Ishikawa (cell line): ENCODE data around the gene CIPC.

Source experiments
- CEBPB ChIP-seq: IDR thresholded peaks from 2 replicates; pipeline ENCODE4 v1.6.1; 2012
- CREB1 ChIP-seq: IDR thresholded peaks from 2 replicates; pipeline ENCODE4 v1.6.1; 2012; ENCODE audit warnings: low read depth
- EGR1 ChIP-seq: IDR thresholded peaks from 2 replicates; pipeline ENCODE4 v1.6.1; 2012
- EP300 ChIP-seq: IDR thresholded peaks from 2 replicates; pipeline ENCODE4 v1.6.1; 2012; ENCODE audit warnings: borderline replicate concordance
- FOXM1 ChIP-seq: IDR thresholded peaks from 2 replicates; pipeline ENCODE4 v1.6.1; 2012; ENCODE audit warnings: low read depth, borderline replicate concordance
- MAX ChIP-seq: IDR thresholded peaks from 2 replicates; pipeline ENCODE4 v1.6.1; 2012
- RAD21 ChIP-seq: IDR thresholded peaks from 2 replicates; pipeline ENCODE4 v1.6.1; 2012; ENCODE audit warnings: low read depth
- REST ChIP-seq: IDR thresholded peaks from 2 replicates; pipeline ENCODE4 v1.6.1; 2012; ENCODE audit warnings: low read depth, mild to moderate bottlenecking
- TAF1 ChIP-seq: IDR thresholded peaks from 2 replicates; pipeline ENCODE4 v1.6.1; 2012; ENCODE audit warnings: low read depth, mild to moderate bottlenecking
- TCF12 ChIP-seq: IDR thresholded peaks from 2 replicates; pipeline ENCODE4 v1.6.1; 2012; ENCODE audit warnings: low read depth
- TEAD4 ChIP-seq: IDR thresholded peaks from 2 replicates; pipeline ENCODE4 v1.6.1; 2012
- USF1 ChIP-seq: IDR thresholded peaks from 2 replicates; pipeline ENCODE4 v1.6.1; 2012

GRCh38 chr14:77123381-77124325 is 25.6 kb downstream of the CIPC start:
- TF ChIP-seq CEBPB (0 out of 2 replicates have a peak, but pooled peaks have one; percentile 4), EP300 (no peak), RAD21 (no peak), CREB1 (no peak), TAF1 (no peak), EGR1 (no peak), TCF12 (peak; percentile 53), REST (no peak), FOXM1 (no peak), USF1 (no peak), MAX (peak; percentile 72; the same call in 1 of the 2 replicates), TEAD4 (no peak)
